SK-N-SH treated with all-trans-retinoic acid at 6 μM for 48 hours (cell line): Measurements from ENCODE around the gene GLRA1.
"Not testable (repeated sequence)": the region's sequence is repeated elsewhere in the genome, so short reads cannot be mapped to it uniquely, and the experiment has no call there.

ENCODE experiments used
- ATAC-seq: fragments of 200-7000 bp; cut with Tn5 transposase; 3 replicates; pipeline ENCODE4 v1.9.1; 2020; ENCODE audit warnings: mild to moderate bottlenecking, moderate library complexity
- BACH2 ChIP-seq: fragments of 250-450 bp; sonication (Bioruptor Pico); IDR thresholded peaks from 2 replicates; pipeline ENCODE4 v1.9.0; 2021; ENCODE audit warnings: mild to moderate bottlenecking, borderline replicate concordance
- CSDC2 ChIP-seq: fragments of 250-450 bp; sonication (Bioruptor Pico); IDR thresholded peaks from 2 replicates; pipeline ENCODE4 v1.5.0; 2020; ENCODE audit warnings: mild to moderate bottlenecking, moderate library complexity
- CSRNP3 ChIP-seq: fragments of 250-450 bp; sonication (Bioruptor Pico); IDR thresholded peaks from 2 replicates; pipeline ENCODE4 v1.5.1; 2021; ENCODE audit warnings: mild to moderate bottlenecking, moderate library complexity
- ESRRG ChIP-seq: fragments of 250-450 bp; sonication (Bioruptor Pico); IDR thresholded peaks from 2 replicates; pipeline ENCODE4 v1.6.1; 2021; ENCODE audit warnings: mild to moderate bottlenecking
- GLIS3 ChIP-seq: fragments of 250-450 bp; sonication (Bioruptor Pico); IDR thresholded peaks from 2 replicates; pipeline ENCODE4 v1.5.0; 2020; ENCODE audit warnings: mild to moderate bottlenecking, moderate library complexity
- ISL1 ChIP-seq: fragments of 250-450 bp; sonication (Bioruptor Pico); IDR thresholded peaks from 2 replicates; pipeline ENCODE4 v2.1.2; 2022; ENCODE audit warnings: mild to moderate bottlenecking, moderate library complexity
- OSR1 ChIP-seq: fragments of 250-450 bp; sonication (Bioruptor Pico); IDR thresholded peaks from 2 replicates; pipeline ENCODE4 v1.8.0; 2022; ENCODE audit warnings: moderate library complexity, mild to moderate bottlenecking, inconsistent platforms
- PPARA ChIP-seq: fragments of 250-450 bp; sonication (Bioruptor Pico); IDR thresholded peaks from 2 replicates; pipeline ENCODE4 v1.5.0; 2020; ENCODE audit warnings: mild to moderate bottlenecking, borderline replicate concordance
- RARB ChIP-seq: fragments of 250-450 bp; sonication (Bioruptor Pico); IDR thresholded peaks from 2 replicates; pipeline ENCODE4 v1.8.0; 2021; ENCODE audit warnings: mild to moderate bottlenecking, moderate library complexity
- SNAI2 ChIP-seq: fragments of 250-450 bp; sonication (Bioruptor Pico); IDR thresholded peaks from 2 replicates; pipeline ENCODE4 v1.5.0; 2020; ENCODE audit warnings: mild to moderate bottlenecking, moderate library complexity
- TCF4 ChIP-seq: fragments of 250-450 bp; sonication (Bioruptor Pico); IDR thresholded peaks from 2 replicates; pipeline ENCODE4 v1.8.0; 2021; ENCODE audit warnings: mild to moderate bottlenecking, moderate library complexity, borderline replicate concordance
- TOX ChIP-seq: fragments of 250-450 bp; sonication (Bioruptor Pico); IDR thresholded peaks from 2 replicates; pipeline ENCODE4 v1.8.0; 2021; ENCODE audit warnings: mild to moderate bottlenecking, moderate library complexity, borderline replicate concordance
- ZC3H10 ChIP-seq: fragments of 250-450 bp; sonication (Bioruptor Pico); IDR thresholded peaks from 2 replicates; pipeline ENCODE4 v1.5.1; 2021; ENCODE audit warnings: mild to moderate bottlenecking, moderate library complexity
- ZFP3 ChIP-seq: fragments of 250-450 bp; sonication (Bioruptor Pico); IDR thresholded peaks from 2 replicates; pipeline ENCODE4 v1.5.0; 2020; ENCODE audit warnings: mild to moderate bottlenecking, moderate library complexity
- ZFP30 ChIP-seq: fragments of 450-650 bp; formaldehyde crosslinking; IDR thresholded peaks from 2 replicates; pipeline ENCODE4 v1.5.0; 2022; ENCODE audit warnings: mild to moderate bottlenecking, moderate library complexity
- ZNF565 ChIP-seq: fragments of 450-650 bp; formaldehyde crosslinking; conservative IDR thresholded peaks from 2 replicates; pipeline ENCODE4 v1.5.0; 2020; ENCODE audit warnings: low read depth, mild to moderate bottlenecking, moderate library complexity
- ZNF70 ChIP-seq: fragments of 450-650 bp; formaldehyde crosslinking; IDR thresholded peaks from 2 replicates; pipeline ENCODE4 v1.5.0; 2020; ENCODE audit warnings: mild to moderate bottlenecking, moderate library complexity
- ZNF8 ChIP-seq: fragments of 450-650 bp; formaldehyde crosslinking; IDR thresholded peaks from 2 replicates; pipeline ENCODE4 v1.5.0; 2020; ENCODE audit warnings: mild to moderate bottlenecking, moderate library complexity
- TF ChIP-seq, protein P1 (sequence below): fragments of 250-450 bp; sonication (Bioruptor Pico); IDR thresholded peaks from 2 replicates; pipeline ENCODE4 v1.8.0; 2021; ENCODE audit warnings: low read depth, mild to moderate bottlenecking, moderate library complexity, borderline replicate concordance
- TF ChIP-seq, protein P2 (sequence below): fragments of 250-450 bp; sonication (Bioruptor Pico); IDR thresholded peaks from 2 replicates; pipeline ENCODE4 v1.5.0; 2020; ENCODE audit warnings: mild to moderate bottlenecking, moderate library complexity
- TF ChIP-seq, protein P3 (sequence below): fragments of 250-450 bp; sonication (Bioruptor Pico); IDR thresholded peaks from 2 replicates; pipeline ENCODE4 v1.5.1; 2020; ENCODE audit warnings: low read depth, mild to moderate bottlenecking, moderate library complexity

Gene GLRA1

GRCh38 chr5:151862811-151863472 lies 61.7 kb downstream of the GLRA1 start (continued):
- TF ChIP-seq, protein P1, sequence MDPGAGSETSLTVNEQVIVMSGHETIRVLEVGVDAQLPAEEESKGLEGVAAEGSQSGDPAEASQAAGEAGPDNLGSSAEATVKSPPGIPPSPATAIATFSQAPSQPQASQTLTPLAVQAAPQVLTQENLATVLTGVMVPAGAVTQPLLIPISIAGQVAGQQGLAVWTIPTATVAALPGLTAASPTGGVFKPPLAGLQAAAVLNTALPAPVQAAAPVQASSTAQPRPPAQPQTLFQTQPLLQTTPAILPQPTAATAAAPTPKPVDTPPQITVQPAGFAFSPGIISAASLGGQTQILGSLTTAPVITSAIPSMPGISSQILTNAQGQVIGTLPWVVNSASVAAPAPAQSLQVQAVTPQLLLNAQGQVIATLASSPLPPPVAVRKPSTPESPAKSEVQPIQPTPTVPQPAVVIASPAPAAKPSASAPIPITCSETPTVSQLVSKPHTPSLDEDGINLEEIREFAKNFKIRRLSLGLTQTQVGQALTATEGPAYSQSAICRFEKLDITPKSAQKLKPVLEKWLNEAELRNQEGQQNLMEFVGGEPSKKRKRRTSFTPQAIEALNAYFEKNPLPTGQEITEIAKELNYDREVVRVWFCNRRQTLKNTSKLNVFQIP, result no peak
- TF ChIP-seq SNAI2, result no peak
- no peak for TF ChIP-seq GLIS3 (CRISPR knock-in tag)
- TF ChIP-seq ZNF70 (CRISPR knock-in tag), result no peak
- no peak for TF ChIP-seq TOX (CRISPR knock-in tag)
- TF ChIP-seq PPARA (CRISPR knock-in tag), result no peak
- TF ChIP-seq ZFP30 (CRISPR knock-in tag), result no peak
- TF ChIP-seq CSDC2 (CRISPR knock-in tag), result no peak
- no peak for TF ChIP-seq OSR1
- TF ChIP-seq TCF4 (CRISPR knock-in tag), result no peak

- not testable (repeated sequence) for ATAC-seq
These were observed 63.8 kb downstream of the GLRA1 start for GRCh38 chr5:151860867-151861266.

DNA sequence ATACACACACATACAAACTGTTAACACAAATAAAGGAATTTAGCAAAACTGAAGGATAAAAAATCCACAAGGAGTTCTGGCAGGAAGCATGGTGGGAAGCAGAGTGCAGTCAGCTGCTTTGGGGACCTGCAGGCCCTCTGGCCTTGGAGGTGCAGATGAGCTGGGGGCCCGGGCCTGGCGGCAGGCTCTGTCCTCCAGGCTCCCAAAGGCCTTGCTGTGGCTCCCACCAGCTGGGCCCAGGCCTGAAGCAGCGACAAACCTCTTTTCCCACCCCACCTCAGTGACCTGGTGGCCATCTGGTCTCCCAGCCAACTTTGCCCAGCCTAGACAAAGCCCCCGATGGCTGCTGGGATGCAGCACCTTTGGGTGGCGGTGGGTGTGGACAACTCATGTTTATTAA lies 67.8 kb downstream of the GLRA1 start:
- TF ChIP-seq ZNF565 (no peak), CSRNP3 (no peak), OSR1 (no peak), TCF4 (CRISPR knock-in tag) (no peak), ZNF8 (CRISPR knock-in tag) (no peak), BACH2 (CRISPR knock-in tag) (no peak), CSDC2 (CRISPR knock-in tag) (no peak), ZNF70 (CRISPR knock-in tag) (no peak), ZFP3 (CRISPR knock-in tag) (no peak), TOX (CRISPR knock-in tag) (no peak), ZC3H10 (CRISPR knock-in tag) (no peak)
- TF ChIP-seq, protein P2, sequence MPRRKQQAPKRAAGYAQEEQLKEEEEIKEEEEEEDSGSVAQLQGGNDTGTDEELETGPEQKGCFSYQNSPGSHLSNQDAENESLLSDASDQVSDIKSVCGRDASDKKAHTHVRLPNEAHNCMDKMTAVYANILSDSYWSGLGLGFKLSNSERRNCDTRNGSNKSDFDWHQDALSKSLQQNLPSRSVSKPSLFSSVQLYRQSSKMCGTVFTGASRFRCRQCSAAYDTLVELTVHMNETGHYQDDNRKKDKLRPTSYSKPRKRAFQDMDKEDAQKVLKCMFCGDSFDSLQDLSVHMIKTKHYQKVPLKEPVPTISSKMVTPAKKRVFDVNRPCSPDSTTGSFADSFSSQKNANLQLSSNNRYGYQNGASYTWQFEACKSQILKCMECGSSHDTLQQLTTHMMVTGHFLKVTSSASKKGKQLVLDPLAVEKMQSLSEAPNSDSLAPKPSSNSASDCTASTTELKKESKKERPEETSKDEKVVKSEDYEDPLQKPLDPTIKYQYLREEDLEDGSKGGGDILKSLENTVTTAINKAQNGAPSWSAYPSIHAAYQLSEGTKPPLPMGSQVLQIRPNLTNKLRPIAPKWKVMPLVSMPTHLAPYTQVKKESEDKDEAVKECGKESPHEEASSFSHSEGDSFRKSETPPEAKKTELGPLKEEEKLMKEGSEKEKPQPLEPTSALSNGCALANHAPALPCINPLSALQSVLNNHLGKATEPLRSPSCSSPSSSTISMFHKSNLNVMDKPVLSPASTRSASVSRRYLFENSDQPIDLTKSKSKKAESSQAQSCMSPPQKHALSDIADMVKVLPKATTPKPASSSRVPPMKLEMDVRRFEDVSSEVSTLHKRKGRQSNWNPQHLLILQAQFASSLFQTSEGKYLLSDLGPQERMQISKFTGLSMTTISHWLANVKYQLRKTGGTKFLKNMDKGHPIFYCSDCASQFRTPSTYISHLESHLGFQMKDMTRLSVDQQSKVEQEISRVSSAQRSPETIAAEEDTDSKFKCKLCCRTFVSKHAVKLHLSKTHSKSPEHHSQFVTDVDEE (CRISPR knock-in tag), result no peak
- no peak for ATAC-seq

GRCh38 chr5:151855701-151856100 lies 69.0 kb downstream of the GLRA1 start:
- ATAC-seq, result no peak
- TF ChIP-seq ESRRG (CRISPR knock-in tag) (no peak), ISL1 (CRISPR knock-in tag) (no peak), BACH2 (CRISPR knock-in tag) (no peak), PPARA (CRISPR knock-in tag) (no peak), OSR1 (no peak), ZC3H10 (CRISPR knock-in tag) (no peak)

DNA sequence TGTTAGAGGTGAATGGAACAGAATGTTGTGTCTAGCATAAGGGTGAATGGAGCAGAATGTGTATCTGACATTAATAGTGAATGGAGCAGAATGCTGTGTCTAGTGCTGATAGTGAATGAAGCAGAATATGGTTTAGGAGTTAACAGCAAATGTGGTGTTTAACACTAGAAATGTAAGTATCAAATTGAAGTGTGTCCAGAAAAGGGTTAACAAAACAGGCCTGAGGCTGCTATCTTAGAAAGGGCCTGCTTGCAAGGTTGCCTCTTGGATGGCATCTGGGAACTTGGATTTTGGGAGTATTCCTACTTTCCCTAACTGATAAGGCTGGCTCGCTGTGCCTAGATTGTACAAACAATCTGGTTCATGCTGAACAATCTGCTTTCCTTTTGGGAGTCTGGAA lies 76.8 kb downstream of the GLRA1 start:
- ATAC-seq, result no peak
- TF ChIP-seq ZNF8 (CRISPR knock-in tag) (no peak), PPARA (CRISPR knock-in tag) (no peak), BACH2 (CRISPR knock-in tag) (no peak), ZC3H10 (CRISPR knock-in tag) (no peak), ZNF565 (no peak), OSR1 (no peak), SNAI2 (no peak), CSDC2 (CRISPR knock-in tag) (no peak), RARB (CRISPR knock-in tag) (no peak), ISL1 (CRISPR knock-in tag) (no peak), ZFP30 (CRISPR knock-in tag) (no peak), ESRRG (CRISPR knock-in tag) (no peak), ZNF70 (CRISPR knock-in tag) (no peak), TCF4 (CRISPR knock-in tag) (no peak)
- TF ChIP-seq, protein P1, result no peak
- TF ChIP-seq, protein P3, sequence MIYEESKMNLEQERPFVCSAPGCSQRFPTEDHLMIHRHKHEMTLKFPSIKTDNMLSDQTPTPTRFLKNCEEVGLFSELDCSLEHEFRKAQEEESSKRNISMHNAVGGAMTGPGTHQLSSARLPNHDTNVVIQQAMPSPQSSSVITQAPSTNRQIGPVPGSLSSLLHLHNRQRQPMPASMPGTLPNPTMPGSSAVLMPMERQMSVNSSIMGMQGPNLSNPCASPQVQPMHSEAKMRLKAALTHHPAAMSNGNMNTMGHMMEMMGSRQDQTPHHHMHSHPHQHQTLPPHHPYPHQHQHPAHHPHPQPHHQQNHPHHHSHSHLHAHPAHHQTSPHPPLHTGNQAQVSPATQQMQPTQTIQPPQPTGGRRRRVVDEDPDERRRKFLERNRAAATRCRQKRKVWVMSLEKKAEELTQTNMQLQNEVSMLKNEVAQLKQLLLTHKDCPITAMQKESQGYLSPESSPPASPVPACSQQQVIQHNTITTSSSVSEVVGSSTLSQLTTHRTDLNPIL, result no peak
- TF ChIP-seq, protein P2 (CRISPR knock-in tag), result no peak
